HG02759 (cell line): ENCODE measurements around the gene LENG9.
"Not testable (repeated sequence)": the region's sequence is repeated elsewhere in the genome, so short reads cannot be mapped to it uniquely, and the experiment has no call there.

Source experiments
- ATAC-seq: cut with Tn5 transposase; IDR thresholded peaks from one replicate; pipeline ENCODE4 v1.9.1; 2021; ENCODE audit warnings: mild to moderate bottlenecking, moderate library complexity; ENCODE audit not compliant: unreplicated experiment

Gene LENG9

DNA sequence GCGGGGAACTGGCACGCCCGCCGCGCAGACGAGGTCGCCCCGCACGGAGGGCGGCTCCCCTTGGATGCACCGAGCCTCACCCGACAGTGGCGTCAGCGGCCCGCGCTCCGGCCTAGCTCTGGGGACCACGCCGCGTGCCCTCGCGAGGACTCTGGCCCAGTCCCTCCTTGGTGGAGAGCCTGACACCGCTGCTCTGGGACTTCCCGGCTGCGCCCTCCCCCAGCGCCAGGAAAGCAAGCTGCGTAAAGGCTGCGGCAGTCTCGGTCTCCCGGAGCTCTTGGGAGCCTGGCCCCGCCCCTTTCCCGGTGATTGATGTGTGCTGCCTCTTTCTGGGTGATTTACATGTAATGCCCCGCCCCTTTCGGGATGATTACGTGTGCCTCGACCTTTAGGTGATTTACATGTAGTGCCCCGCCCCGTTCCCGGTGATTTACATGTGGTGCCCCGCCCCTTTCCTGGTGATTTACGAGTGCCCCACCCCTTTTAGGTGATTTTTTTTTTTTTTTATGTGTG lies at the start of gene LENG9:
LENG9 (minus strand) TSS at position 248 of the 513 bp plus-strand sequence. CDS start 252 bp downstream, outside the sequence.
- ATAC-seq = peak; percentile 52

DNA sequence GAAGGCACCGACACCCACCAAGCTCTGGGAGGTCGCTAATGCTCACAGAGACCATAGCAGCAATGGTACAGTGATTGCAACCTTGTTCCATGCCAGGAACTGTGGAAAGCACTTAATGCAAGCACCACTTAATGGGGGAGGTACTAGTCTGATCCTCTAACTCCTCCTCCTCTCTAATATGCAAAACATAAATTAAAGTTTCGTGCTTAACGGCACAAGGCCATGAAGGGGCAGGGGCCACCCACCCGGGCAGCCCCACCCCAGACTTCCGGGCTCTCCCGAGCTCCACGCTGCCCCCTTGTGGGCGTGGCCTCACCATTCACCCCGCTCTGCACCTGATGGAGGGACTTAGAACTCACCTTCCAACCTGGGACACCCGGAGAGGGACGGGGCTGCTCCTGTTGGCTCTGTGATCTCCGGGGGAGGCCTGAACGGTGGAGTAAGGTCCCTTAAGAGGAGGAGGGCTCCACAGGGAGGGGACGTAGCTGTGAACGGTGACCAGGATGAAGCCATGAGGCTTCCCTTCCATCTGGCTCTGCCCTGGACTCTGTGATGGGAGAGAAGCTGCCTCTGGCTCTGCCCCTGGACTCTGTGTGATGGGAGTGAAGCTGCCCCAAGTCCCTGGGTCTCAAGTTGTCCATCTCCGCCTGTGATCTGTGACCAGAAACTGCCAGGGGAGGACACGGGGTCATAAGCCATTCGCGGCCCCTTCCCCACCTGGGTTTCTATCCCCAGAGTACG lies 45.8 kb upstream of the LENG9 start:
- not testable (repeated sequence) for ATAC-seq

DNA sequence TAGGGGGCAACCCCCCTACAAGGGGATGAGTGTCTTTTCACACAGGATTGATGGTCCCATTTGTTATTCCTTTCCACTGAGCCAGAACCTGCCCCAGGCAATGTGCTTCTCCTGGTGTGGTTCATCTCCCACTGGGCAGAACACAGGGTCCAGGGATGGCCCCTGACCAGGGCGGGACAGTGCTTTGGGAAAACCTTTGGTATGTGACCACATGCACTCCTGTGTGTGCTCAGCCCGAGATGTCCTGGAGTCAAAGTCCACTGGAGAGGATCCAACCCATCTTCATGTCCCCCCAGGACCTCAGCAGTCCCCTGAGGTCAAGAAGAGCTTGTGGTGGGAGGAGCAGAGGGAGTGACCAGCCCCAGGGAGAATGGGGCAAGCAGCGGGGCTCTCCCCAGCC lies 44.9 kb upstream of the LENG9 start:
- ATAC-seq = not testable (repeated sequence)

GRCh38 chr19:54507824-54508223 lies 44.2 kb upstream of the LENG9 start:
- ATAC-seq = no peak

DNA sequence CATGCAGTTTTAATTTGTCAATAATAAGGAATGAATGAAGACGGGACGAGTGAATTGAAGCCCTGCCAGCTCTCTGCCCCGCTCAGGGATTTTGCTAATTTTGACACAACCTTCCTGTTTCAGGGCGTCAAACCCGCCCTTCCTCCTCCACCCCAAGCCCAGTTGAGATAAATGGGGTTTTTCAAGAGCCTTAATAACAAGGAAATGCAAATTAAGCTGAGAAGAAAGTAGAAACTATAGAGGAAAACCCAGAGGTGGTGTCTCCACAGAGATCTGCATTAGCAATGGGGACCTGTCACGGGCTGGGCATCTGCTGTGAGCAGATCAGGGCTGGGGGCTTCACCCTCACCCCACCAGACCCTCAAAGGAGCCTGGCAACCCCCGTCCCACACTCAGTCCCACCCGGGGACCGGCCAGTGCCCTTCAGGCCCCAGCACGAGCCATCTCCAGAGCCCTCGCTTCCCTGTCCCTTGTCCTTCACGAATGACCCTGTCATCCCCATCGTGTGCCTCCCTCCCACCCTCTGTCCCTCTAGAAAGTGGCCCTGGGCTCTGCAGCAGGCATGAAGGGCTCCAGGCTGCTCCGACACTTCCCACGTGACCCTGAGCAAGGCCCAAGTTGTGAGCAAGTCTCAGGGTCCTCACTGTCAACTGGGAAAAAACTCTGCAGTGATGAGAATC lies 43.6 kb upstream of the LENG9 start:
- ATAC-seq = not testable (repeated sequence)

DNA sequence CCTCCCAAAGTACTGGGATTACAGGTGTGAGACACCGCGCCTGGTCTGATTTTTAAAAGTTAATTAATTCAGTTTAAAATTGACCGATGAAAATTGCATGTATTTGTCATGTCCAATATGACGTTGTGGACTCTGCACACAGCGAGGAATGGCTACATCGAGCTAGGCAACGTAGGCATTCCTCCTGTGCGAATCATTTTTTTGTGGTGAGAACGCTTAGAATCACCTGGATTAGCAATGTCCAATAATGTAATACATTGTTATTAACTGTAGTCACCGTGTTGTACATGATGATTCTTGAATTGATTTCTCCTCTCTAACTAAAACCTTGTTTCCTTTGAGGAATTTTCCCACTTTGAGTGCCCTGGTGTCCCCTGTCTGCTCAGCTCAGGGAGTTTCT lies 42.5 kb upstream of the LENG9 start:
- no peak for ATAC-seq

DNA sequence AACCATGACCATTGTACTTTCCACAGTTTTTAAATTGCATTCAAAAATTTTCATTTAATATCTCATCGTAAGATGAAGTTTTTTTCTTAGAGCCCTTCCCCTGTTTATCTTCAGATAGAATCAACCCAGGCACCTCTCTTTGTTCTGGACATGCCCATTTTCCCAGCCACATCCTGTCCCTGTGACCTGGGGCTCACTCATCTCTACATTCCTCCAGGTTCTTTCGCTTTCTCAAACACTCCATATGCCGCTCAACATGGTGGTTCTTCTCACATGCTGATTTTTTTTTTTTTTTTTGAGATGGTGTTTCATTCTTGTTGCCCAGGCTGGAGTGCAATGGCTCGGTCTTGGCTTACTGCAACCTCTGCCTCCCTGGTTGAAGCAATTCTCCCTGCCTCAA lies 42.0 kb upstream of the LENG9 start:
- ATAC-seq = not testable (repeated sequence)

- no peak for ATAC-seq
Measured at GRCh38 chr19:54502518-54503048, 39.0 kb upstream of the LENG9 start, which contains the start of gene LAIR2. LAIR2 (plus strand) TSS chr19:54502831; CDS start chr19:54502919, 88 bp downstream.

DNA sequence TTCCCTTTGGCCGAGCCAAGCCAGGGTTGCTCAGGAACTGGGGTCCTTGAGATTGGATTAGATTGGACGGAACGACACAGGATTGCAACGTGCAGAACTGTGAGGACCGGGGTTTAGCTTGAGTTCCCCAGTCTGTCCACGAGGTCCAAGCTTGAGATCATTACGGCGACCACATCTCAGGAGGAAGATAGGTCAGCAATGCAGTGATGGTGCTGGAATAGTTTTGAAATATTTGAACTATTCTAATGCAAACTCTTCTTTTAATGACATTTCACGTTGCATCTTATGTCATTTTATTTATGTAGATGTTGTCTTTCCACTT lies 34.8 kb upstream of the LENG9 start:
- ATAC-seq = not testable (repeated sequence)

GRCh38 chr19:54497747-54498450 lies 34.3 kb upstream of the LENG9 start:
- not testable (repeated sequence) for ATAC-seq

GRCh38 chr19:54495284-54495683 lies 31.7 kb upstream of the LENG9 start:
- not testable (repeated sequence) for ATAC-seq

- ATAC-seq = no peak
Measured at GRCh38 chr19:54493967-54494585, 30.5 kb upstream of the LENG9 start.

- ATAC-seq = not testable (repeated sequence)
Measured at GRCh38 chr19:54493056-54493455, 29.5 kb upstream of the LENG9 start.

DNA sequence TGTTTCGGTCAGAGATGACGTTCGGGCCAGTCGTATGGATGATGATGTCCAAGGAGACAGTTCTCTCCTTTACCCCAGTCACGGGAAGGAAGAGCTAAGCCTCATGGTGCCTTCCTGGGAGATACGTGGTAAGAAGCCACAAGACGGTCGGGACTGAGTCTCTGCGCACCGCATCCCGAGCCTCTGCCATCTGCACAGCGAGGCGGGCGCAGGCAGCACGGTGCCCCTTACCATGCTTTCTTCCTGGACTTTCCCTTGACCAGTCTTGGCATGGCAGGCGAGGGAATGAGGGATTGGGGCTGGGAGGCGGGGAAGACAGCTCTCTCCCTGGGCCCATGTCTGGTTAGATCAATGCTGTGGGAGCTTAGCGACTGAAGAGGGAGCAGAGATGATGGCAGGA lies 29.0 kb upstream of the LENG9 start:
- ATAC-seq = no peak

GRCh38 chr19:54489766-54490165 lies 26.2 kb upstream of the LENG9 start:
- ATAC-seq = no peak

DNA sequence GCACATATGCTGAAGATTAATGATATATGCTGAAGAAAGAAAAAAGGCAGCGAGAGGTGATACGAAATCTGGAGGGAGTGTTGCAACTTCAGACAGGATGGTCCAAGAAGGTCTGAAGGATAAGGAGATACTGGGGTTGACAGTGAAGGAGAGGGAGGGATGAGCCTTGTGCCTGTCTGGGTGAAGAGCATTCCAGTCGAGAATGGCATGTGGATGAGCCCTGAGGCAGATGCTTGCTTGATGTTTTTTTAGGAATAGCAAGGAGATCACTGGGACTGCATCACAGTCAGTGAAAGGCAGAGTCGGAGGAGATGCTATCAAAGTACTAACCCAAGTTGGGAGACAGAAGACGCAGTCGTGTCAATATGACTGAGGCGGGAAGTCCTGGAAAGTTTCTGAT lies 25.8 kb upstream of the LENG9 start:
- ATAC-seq = no peak

DNA sequence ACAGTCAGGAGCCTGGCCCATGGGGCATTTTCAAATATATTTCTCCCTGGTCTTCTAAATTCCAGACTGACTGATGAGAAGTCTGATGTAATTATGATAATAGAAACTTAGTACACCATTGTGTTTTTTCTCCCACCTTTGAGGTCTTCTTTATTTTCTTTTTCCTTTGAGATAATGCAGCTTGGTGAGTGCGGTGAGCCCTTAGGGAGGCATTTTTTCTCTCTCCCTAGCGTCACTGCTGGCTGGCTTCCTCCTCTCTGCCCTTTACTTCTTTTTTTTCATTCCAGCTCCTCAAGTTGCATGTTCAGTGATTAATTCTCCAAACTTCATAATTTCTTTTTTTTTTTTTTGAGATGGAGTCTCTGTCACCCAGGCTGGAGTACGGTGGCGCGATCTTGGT lies 22.3 kb upstream of the LENG9 start:
- no peak for ATAC-seq

- no peak for ATAC-seq
Measured at GRCh38 chr19:54484451-54484850, 20.9 kb upstream of the LENG9 start.

GRCh38 chr19:54482889-54483288 lies 19.3 kb upstream of the LENG9 start:
- ATAC-seq = no peak

GRCh38 chr19:54481326-54481930 lies 17.9 kb upstream of the LENG9 start:
- no peak for ATAC-seq
